Fibroblast of mammary gland (primary cell): ENCODE data around the gene CCDC152.
"Not testable (repeated sequence)": the region's sequence is repeated elsewhere in the genome, so short reads cannot be mapped to it uniquely, and the experiment has no call there.

Experiments used
- DNase-seq: peaks from one replicate; pipeline ENCODE4 v3.0.0-alpha.2; 2010; ENCODE audit warnings: low read depth
- H3K4me3 ChIP-seq: 2 replicates; pipeline ENCODE4 v1.5.1; 2011; ENCODE audit warnings: low read depth, mild to moderate bottlenecking, low read length, moderate library complexity; ENCODE audit not compliant: control insufficient read depth
- CTCF ChIP-seq: conservative IDR thresholded peaks from 2 replicates; pipeline ENCODE4 v1.5.1; 2011; ENCODE audit warnings: low read depth, low read length, inconsistent platforms; ENCODE audit not compliant: control insufficient read depth, insufficient read depth

The CCDC152 gene

GRCh38 chr5:42843675-42844292 is 87.2 kb downstream of the CCDC152 start:
- TF ChIP-seq CTCF, result no peak
- DNase-seq, result no peak
- H3K4me3 ChIP-seq, result no peak overlapping the region

- DNase-seq, H3K4me3 ChIP-seq: not testable (repeated sequence)
Observed at GRCh38 chr5:42844408-42844807, 87.8 kb downstream of the CCDC152 start.

GRCh38 chr5:42848545-42848944 is 91.9 kb downstream of the CCDC152 start:
- no peak for DNase-seq
- no peak for TF ChIP-seq CTCF
- no peak overlapping the region for H3K4me3 ChIP-seq

- TF ChIP-seq CTCF, result no peak
- no peak for DNase-seq
- no peak overlapping the region for H3K4me3 ChIP-seq
Observed at GRCh38 chr5:42851481-42851880, 94.9 kb downstream of the CCDC152 start.
